ENCODE measurements around the gene MTCH2. TPM values are rescaled to one million over a fixed set of nuclear protein-coding genes. Genes with fewer than 3 reads are reported as not detected.

The MTCH2 gene
- total and polyA plus RNA-seq, 7 donors: 33.2 to 119 (median 44.6) TPM

DNA sequence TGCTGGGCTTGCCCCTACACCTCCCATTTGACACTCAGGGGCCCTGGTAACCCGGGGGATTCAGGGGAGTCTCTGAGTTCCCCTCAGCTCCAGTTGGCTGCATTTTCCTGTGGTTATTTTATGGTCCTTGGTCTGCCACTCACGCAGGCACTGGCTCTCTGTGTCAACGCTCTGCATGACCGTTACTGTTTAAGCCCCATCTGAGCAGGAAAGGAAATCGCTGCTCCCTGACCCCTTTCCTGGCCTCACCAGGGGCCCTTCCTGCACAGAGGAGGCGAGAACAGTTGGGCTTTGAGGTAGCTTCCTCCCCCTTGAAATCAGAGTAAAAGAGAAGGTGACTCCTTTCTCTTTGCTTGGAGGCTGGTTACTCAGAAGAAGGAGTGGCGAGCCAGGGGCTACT, 50.6 kb downstream of the MTCH2 start:
- Histone ChIP-seq H3K36me3 (no peaks in the 10 kb centered on the region), H3K4me1 (peaks cover 0 to 28% (median 19%) of the 10 kb centered on the region in 4 donors), H3K27me3 (peaks cover 15 to 58% (median 50%) of the 10 kb centered on the region in 3 donors), H3K27ac (no peak overlapping the region), H3K9me3 (no peaks in the 10 kb centered on the region), H3K4me3 (no peak overlapping the region)
- intact Hi-C loops (cut with DNase I): no loop called here
- 27 to 44% methylated on average over 7 of the region's 7 CpGs for WGBS, 2 donors
- no peak for DNase-seq
- TF ChIP-seq POLR2AphosphoS5 (IDR thresholded peaks at IDR 0.05) (no peak), POLR2A (IDR thresholded peaks at IDR 0.05) (no peak), EP300 (IDR thresholded peaks at IDR 0.05) (no peak)
- TF ChIP-seq, protein P1, sequence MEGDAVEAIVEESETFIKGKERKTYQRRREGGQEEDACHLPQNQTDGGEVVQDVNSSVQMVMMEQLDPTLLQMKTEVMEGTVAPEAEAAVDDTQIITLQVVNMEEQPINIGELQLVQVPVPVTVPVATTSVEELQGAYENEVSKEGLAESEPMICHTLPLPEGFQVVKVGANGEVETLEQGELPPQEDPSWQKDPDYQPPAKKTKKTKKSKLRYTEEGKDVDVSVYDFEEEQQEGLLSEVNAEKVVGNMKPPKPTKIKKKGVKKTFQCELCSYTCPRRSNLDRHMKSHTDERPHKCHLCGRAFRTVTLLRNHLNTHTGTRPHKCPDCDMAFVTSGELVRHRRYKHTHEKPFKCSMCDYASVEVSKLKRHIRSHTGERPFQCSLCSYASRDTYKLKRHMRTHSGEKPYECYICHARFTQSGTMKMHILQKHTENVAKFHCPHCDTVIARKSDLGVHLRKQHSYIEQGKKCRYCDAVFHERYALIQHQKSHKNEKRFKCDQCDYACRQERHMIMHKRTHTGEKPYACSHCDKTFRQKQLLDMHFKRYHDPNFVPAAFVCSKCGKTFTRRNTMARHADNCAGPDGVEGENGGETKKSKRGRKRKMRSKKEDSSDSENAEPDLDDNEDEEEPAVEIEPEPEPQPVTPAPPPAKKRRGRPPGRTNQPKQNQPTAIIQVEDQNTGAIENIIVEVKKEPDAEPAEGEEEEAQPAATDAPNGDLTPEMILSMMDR (IDR thresholded peaks at IDR 0.05): no peak

DNA sequence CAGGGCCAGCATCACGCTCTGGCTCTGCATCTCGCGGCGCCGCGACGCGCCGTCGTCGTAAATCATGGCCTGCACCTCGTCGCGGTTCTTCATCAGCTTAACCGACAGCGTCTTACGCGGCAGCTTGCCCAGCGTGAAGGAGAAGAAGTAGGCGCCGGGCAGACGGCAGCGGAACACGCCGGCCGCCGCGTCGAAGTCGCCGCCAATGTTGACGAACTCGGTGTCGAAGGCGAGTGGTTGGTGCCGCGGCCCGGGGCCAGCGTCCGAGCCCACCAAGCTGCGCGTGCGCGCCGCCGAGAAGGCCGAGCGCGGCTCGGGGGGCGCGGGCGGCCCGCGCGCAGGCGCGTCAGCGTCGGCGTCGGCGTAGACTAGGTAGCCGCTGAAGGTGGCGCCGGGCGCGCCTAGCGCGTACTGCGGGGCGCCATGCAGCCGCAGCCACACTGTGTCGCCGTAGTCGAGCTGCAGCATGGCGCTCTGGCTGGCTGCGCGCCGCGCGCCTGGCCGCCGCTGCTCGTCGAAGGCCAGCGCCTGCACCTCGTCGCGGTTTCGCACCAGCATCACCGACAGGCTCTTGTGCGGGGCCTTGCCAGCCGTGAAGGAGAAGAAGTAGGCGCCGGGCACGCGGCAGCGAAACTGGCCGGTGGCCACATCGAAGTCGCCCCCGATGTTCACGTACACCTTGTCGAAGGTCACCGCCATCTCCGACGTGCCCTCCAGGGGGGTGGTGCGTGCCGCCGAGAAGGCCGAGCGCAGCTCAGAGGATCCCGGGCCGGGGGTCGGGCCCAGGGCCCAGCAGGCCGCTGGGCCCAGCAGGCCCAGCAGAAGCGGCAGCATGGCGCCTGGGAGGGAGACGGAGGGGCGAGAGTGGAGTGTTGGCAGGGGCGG, 52.1 kb downstream of the MTCH2 start:
- Histone ChIP-seq H3K4me1 (peaks cover 0 to 28% (median 19%) of the 10 kb centered on the region in 4 donors), H3K27ac (peak overlapping the region; percentile 10 to 69 (median 40)), H3K36me3 (peaks cover 0 to 5% (median 0%) of the 10 kb centered on the region in 4 donors), H3K9me3 (no peaks in the 10 kb centered on the region), H3K27me3 (peaks cover 15 to 50% (median 47%) of the 10 kb centered on the region in 3 donors), H3K4me3 (peak overlapping the region; percentile 37 to 56 (median 46))
- 69% methylated on average over 122 of the region's 122 CpGs for WGBS, 2 donors
- no peak for DNase-seq
- intact Hi-C loops (cut with DNase I): no loop called here
- TF ChIP-seq POLR2A (IDR thresholded peaks at IDR 0.05): no peak
- peak in 1 of 4 donors; percentile 51 for TF ChIP-seq POLR2AphosphoS5 (IDR thresholded peaks at IDR 0.05)

DNA sequence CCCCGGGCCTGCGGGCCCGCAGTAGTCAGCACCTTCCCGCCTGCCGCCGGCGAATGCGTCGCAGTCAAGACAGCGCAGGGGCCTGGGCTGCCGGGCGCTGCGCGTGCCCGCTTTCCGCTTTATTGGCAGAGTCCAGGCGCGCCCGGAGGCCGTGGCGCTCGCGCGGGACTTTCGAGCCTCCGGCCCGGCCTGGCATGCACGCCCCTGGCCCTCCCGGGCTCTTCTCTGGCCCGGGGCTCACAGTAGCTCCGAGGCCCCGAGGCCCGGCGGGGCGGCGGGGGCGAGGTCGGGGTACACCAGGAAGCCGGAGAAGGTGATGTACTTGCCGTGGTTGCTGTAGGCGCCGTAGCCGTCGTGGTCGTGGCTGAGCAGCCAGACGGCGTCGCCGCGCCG, 52.8 kb downstream of the MTCH2 start:
- Histone ChIP-seq H3K27me3 (peaks cover 15 to 44% (median 40%) of the 10 kb centered on the region in 3 donors), H3K27ac (peak overlapping the region; percentile 10 to 69 (median 40)), H3K4me1 (peaks cover 0 to 28% (median 19%) of the 10 kb centered on the region in 4 donors), H3K36me3 (peaks cover 0 to 11% (median 4%) of the 10 kb centered on the region in 4 donors), H3K4me3 (peak overlapping the region; percentile 37 to 56 (median 46)), H3K9me3 (no peaks in the 10 kb centered on the region)
- WGBS, 2 donors: 35 to 63% methylated on average over 51 of the region's 51 CpGs
- TF ChIP-seq POLR2AphosphoS5 (IDR thresholded peaks at IDR 0.05): no peak
- no peak for TF ChIP-seq POLR2A (IDR thresholded peaks at IDR 0.05)
- TF ChIP-seq, protein P1 (IDR thresholded peaks at IDR 0.05): no peak
- TF ChIP-seq EP300 (IDR thresholded peaks at IDR 0.05): no peak
- peak; percentile 79 for DNase-seq
- intact Hi-C loops (cut with DNase I): no loop called here

DNA sequence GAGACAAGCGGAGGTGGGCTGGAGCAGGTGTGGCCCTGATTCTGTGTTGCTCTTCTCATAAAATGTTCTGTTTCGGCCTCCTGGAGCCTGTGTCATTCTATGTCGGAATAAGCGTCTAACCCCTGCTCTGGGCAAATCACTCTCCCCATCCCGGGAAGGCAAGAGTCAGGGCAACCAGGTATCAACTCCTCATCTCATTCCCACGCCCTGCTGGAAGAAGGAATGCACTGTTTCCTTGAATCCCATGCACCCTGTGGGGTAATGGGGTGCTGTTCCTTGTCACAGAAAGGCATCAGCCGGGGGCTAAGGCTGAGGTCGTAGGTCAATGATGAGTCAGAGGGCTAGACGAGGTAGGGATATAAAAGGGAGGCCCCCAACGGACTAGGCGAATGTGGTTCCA, 53.2 kb downstream of the MTCH2 start:
- TF ChIP-seq, protein P1 (IDR thresholded peaks at IDR 0.05): no peak
- TF ChIP-seq POLR2AphosphoS5 (IDR thresholded peaks at IDR 0.05) (no peak), POLR2A (IDR thresholded peaks at IDR 0.05) (no peak), EP300 (IDR thresholded peaks at IDR 0.05) (no peak)
- 64 to 82% methylated on average over 11 of the region's 11 CpGs for WGBS, 2 donors
- Histone ChIP-seq H3K4me3 (peak overlapping the region; percentile 37 to 56 (median 46)), H3K4me1 (peaks cover 0 to 25% (median 16%) of the 10 kb centered on the region in 4 donors), H3K36me3 (peaks cover 5 to 16% (median 6%) of the 10 kb centered on the region in 4 donors), H3K9me3 (no peaks in the 10 kb centered on the region), H3K27ac (peak overlapping the region in 3 of 4 donors; percentile 29 to 69 (median 51)), H3K27me3 (peaks cover 11 to 39% (median 36%) of the 10 kb centered on the region in 3 donors)
- intact Hi-C loops (cut with DNase I): no loop called here
- DNase-seq: no peak

DNA sequence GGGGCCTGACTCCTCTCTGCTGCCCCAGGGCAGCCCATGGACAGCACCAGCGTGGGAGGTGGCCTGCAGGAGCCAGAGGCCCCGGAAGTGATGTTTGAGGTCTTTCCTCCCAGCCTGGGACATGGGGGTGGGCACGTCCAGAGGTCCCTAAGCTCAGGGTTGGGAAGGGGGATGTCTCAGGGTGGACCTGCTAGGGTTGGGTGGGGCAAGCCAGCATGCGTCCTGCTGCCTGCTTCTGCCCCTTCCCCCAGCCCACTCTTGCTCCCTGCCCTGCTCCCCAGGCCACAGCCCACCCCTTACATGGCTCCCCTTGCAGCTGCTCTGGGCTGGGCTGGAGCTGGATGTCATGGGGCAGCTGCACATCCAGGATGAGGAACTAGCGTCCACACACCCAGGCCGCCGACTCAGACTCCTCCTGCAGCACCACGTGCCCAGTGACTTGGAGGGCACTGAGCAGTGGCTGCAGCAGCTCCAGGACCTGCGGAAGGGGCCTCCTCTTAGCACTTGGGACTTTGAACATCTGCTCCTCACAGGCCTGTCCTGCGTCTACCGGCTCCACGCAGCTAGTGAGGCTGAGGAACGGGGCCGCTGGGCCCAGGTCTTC, 54.5 kb downstream of the MTCH2 start:
- H3K4me1 ChIP-seq: peaks cover 0 to 14% (median 6%) of the 10 kb centered on the region in 4 donors
- DNase-seq: peak; percentile 82
- TF ChIP-seq POLR2AphosphoS5 (IDR thresholded peaks at IDR 0.05) (no peak), POLR2A (IDR thresholded peaks at IDR 0.05) (no peak)
- no peak overlapping the region for H3K4me3 ChIP-seq
- 66 to 77% methylated on average over 14 of the region's 14 CpGs for WGBS, 2 donors
- H3K36me3 ChIP-seq: peaks cover 16 to 29% (median 17%) of the 10 kb centered on the region in 4 donors
- H3K27ac ChIP-seq: peak overlapping the region in 1 of 4 donors; percentile 27
- intact Hi-C loops (cut with DNase I): no loop called here
- H3K27me3 ChIP-seq: peaks cover 0 to 26% (median 23%) of the 10 kb centered on the region in 3 donors
- H3K9me3 ChIP-seq: no peaks in the 10 kb centered on the region
